ENCODE results near the gene MT1H. TPM values are rescaled to one million over a fixed set of nuclear protein-coding genes. Genes with fewer than 3 reads are reported as not detected.
A peak's percentile ranks its signal among the peaks of the same experiment; 100 is the strongest.
"Not testable (repeated sequence)": the region's sequence is repeated elsewhere in the genome, so short reads cannot be mapped to it uniquely, and the experiment has no call there.

Gene MT1H
- 10 to 100 TPM in 1 of 2 donors, 1 to 10 TPM in 1; 3.3 to 80.9 TPM for total RNA-seq
- long read RNA-seq, partial matches to known transcripts = 0 of 1 reads
- long read RNA-seq, other reads (novel, unspliced or antisense) = 1 of 1 reads

DNA sequence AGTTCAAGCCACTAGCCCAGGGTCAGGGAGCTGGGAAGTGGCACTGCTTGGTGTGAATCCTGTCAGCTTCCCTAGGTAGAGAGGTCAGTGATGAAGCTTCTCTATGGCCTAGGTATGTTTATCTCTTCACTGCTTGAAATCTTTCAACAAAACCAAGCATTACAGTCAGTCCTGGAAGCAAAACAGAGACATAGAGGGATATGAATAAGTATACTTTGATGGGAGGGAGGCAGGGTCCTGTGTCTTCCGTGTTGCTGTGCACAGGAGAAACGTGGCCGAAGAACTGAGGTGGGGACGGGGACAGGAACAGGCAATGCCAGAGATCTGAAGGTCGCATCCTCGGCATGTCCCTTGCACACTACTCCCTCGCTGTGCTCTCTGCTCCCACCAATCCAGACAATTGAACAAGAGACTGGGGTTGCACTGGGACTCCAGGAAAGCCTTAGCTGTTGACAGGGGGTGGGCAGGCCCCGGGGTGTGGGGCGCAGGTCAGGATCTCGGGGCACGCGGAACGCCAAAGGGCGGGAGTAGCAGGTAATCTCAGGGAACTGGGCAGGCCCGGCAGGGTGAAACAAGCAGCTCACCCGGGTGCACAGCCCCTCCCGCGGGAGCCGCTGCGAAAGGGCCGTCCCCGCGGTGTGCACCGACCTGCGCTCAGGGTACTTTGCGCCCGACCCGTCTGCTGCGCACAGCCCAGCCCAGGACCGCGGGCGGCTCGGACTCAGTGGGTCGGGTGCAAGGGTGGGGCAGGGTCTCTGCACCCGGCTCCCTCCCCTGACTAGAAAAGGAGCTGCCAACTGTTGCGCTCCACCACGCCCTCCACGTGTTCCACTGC, at the start of gene MT1H:
Gene MT1H, plus strand, starts transcription at position 810 of the 835 bp plus-strand sequence. CDS start 71 bp downstream, outside the sequence.
- peak; percentile 52 to 54 for DNase-seq
- intact Hi-C loops (cut with DNase I, micrococcal nuclease) = no loop called here
- ATAC-seq = peak; percentile 60

DNA sequence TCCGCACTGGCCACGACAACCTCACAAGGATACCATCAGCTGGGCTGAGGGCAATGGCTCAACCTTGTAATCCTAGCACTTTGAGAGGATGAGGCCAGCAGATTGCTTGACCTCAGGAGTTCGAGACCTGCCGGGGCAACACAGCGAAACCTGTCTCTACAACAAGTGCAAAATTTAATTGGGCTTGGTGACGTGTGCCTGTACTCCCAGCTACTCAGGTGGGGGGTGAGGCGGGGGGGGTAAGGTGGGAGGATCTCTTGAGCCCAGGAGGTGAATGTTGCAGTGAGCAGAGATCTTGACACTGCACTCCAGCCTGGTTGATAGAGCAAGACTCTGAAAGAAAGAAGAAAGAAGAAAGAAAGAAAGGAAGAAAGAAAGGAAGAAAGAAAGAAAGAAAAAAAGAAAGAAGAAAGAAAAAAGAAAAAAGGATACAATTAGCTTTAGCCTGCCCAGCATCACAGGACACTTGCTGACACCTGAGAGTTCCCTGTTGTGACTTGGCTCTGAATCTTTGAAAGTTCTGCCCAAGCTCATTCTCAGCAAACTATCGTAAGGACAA, 49.2 kb upstream of the MT1H start:
- no peak for DNase-seq
- intact Hi-C loops (cut with DNase I, micrococcal nuclease) = no loop called here
- ATAC-seq = no peak

DNA sequence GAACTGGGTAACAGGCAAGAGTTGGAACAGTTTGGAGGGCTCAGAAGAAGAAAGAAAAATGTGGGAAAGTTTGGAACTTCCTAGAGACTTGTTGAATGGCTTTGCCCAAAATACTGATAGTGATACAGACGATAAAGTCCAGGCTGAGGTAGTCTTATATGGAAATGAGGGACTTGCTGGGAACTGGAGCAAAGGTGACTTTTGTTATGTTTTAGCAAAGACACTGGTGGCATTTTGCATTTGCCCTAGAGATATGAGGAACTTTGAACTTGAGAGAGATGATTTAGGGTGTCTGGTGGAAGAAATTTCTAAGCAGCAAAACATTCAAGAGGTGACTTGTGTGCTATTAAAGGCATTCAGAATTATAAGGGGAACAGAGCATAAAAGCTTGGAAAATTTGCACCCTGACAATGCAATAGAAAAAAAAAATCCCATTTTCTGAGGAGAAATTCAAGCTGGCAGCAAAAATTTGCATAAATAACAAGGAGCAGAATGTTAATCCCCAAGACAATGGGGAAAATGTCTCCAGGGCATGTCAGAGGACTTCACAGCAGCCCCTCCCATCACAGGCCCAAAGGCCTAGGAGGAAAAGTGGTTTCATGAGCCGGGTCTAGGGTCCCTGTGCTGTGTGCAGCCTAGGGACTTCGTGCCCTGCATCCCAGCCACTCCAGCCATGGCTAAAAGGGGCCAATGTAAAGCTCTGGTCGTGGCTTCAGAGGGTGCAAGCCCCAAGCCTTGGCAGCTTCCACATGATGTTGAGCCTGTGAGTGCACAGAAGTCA, 47.8 kb upstream of the MT1H start:
- ATAC-seq; DNase-seq; intact Hi-C loops (cut with DNase I, micrococcal nuclease): not testable (repeated sequence)

DNA sequence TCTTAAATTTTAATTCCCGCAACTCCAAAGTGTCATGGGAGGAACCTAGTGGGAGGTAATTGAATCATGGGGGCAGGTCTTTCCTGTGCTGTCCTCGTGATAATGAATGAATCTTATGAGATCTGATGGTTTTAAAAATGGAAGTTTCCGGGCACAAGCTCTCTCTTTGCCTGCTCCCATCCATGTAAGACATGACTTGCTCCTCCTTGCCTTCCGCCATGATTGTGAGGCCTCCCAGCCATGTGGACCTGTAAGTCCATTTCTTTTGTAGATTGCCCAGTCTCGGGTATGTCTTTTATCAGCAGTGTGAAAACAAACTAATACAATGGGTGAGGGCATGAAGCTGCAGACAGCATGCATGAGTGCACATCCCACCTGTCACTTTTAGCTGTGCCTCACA, 46.4 kb upstream of the MT1H start:
- DNase-seq; ATAC-seq; intact Hi-C loops (cut with DNase I, micrococcal nuclease): not testable (repeated sequence)

DNA sequence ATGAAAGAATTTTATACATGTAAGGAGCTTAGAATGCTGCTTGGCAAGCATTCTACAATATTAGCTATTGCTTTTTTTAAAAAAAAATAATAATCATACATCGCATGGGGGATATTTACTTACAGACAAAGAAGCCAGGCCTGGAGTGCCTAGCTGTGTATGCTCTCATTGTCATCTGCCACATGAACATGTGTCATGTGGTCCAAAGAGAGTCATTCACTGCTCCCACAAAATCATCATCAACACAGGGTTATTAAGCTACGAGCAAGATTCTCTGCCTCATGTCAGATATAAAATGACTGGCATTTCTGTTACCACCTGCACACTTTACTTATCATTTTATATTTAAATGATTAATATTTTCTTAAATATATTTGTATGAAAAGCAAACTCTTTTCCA, 46.0 kb upstream of the MT1H start:
- ATAC-seq (no peak), DNase-seq (no peak)
- intact Hi-C loops (cut with DNase I, micrococcal nuclease) = no loop called here

DNA sequence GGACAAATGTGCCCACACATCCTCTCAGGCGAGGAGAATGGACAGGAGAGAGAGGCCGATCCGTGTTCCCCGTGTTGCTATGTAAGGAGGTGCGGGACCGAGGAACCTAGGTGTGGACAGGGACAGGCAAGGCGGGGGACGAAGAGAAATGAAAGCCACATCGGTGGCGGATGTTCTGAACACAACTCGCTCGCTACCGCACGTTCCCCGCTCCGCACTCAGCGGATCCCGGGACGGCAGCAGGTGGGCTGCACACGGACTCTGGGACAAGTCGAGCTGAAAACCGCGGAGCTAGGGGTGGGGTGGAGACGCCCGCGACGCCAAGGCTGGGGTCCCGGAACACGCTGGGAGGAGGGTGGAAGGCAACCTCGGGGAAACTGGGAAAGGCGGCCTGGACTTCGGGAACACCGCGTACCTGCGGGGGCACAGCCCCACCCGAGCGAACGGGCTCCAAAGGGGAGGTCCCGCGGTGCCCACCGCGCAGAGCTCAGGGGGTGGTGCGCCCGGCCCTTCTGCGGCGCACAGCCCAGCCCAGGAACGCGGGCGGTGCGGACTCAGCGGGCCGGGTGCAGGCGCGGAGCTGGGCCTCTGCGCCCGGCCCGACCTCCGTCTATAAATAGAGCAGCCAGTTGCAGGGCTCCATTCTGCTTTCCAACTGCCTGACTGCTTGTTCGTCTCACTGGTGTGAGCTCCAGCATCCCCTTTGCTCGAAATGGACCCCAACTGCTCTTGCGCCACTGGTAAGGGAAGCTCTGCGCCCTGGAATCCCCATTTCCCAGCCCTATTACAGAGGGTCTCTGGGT, 44.3 kb upstream of the MT1H start, which contains the start of gene MT1E:
Gene MT1E, plus strand, starts transcription at position 642 of the 803 bp plus-strand sequence. Its CDS starts 71 bp downstream, at position 713.
- ATAC-seq = peak; percentile 90
- intact Hi-C loops (cut with DNase I, micrococcal nuclease) = no loop called here
- DNase-seq = peak; percentile 77 to 82

DNA sequence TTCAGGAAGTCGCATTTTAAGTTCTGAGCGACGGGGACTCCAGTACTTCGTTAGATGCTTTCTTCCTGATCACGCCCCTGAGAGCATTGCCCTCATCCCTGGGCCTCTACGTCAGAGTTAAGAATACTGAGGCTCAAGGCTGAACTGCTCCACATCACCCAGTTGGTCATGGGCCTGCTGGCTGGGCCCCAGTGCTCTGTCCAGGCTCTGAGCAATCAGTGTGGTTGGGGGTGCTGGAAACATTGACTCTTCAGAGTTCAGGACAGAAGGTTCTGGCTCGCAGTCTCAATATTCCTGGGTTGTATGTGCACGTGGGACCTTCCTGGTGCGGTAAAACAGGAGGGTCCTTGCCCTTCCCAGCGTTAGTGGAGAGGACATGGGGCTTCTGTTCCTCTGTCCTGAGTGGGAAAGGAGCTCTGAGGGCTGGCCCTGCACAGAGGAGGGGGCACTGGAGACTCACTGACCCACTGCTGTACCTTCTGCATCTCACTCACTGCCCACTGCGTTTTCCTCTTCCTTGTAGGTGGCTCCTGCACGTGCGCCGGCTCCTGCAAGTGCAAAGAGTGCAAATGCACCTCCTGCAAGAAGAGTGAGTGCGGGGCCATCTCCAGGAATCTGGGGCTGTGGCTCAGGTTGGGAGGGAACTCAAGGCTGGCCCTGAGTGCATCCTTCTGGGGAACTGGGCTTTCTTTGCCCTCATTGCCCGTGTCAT, 43.5 kb upstream of the MT1H start:
- ATAC-seq (peak; percentile 61), DNase-seq (peak; percentile 49 to 74)
- intact Hi-C loops (cut with DNase I, micrococcal nuclease) = no loop called here

DNA sequence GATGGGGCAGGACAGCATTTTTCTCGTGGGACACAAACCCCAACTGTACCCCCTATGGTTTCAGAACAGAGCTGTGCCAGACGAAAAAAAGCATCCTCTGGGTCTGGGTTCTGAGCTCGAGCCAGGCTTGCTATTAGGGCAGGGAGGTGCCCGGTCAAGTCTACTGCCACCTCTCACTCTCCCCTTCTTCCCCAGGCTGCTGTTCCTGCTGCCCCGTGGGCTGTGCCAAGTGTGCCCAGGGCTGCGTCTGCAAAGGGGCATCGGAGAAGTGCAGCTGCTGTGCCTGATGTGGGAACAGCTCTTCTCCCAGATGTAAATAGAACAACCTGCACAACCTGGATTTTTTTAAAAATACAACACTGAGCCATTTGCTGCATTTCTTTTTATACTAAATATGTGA, 42.9 kb upstream of the MT1H start:
- intact Hi-C loops (cut with DNase I, micrococcal nuclease) = no loop called here
- ATAC-seq (peak; percentile 17), DNase-seq (no peak)

DNA sequence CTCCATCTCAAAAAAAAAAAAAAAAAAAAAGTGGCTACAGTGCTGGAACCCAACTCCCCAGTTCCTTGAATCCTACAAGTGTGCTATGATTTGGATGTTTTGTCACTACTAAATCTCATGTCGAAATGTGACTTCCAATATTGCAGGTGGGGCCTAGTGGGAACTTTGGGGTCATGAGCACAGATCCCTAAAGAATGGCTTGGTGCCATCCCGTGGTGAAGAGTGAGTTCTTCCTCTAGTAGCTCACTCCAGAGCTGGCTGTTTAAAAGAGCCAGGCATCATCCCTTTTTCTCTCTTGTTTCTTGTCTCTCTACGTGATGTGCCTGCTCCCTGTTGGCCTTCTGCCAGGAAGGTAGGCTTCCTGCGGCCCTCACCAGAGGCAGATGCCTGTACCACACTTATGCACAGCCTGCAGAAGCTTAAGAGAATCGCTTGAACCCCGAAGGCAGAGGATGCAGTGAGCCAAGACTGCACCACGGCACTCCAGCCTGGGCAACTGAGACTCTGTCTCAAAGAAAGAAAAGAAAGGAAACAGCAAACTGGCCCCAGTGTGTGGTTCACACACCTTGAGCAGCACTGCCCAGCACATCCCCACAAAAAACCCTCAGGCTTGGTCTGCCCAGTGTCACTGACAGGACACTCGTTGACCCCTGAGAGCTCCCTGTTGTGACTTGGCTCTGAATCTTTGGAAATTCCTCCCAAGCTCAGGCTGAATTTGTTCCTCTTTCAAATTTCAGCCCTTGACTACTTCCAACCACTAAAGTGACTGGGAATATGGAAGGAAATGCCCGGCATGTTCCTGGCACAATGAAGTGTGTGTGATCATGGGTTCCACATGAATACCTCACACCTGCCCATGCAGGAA, 40.9 kb upstream of the MT1H start:
- DNase-seq (no peak), ATAC-seq (no peak)
- intact Hi-C loops (cut with DNase I, micrococcal nuclease) = no loop called here

DNA sequence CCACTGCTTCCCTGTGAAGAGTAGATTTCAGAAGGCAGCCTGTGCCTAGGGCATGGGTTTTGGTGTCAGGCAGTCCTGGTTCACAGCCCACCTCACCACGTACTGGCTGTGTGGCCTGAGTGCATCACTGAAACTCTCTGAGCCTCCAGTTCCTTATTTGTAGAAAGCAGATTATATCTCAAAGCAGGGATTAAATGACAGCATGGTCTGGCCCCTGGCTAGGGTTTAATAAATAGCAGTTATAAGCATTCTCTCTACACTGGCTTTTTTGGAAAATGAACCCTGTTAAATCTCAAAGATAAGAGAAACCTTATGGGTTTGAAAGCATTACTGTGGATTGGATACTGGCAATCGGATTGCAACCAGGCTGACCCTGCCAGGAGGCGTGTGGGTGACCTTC, 40.1 kb upstream of the MT1H start:
- intact Hi-C loops (cut with DNase I, micrococcal nuclease) = no loop called here
- ATAC-seq = no peak
- no peak for DNase-seq

DNA sequence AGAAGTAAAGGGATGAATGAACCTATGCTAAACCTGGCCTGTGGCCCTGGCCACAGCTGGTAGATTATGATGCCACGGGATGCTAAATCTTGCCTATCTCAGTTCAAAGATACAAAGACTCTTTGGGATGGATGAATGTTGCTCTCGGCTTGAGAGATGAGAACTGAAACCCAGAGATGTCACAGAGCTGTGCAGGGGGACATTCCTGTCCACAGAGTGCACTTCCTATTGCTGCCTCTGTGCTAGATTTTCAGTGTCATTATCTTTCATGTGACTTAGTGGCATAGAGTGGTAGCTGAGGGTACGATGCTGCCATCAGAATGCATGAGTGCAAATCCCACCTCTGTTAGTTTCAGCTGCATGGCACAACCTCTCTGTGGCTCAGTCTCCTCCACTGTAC, 39.5 kb upstream of the MT1H start:
- DNase-seq (no peak), ATAC-seq (no peak)
- intact Hi-C loops (cut with DNase I, micrococcal nuclease) = no loop called here

DNA sequence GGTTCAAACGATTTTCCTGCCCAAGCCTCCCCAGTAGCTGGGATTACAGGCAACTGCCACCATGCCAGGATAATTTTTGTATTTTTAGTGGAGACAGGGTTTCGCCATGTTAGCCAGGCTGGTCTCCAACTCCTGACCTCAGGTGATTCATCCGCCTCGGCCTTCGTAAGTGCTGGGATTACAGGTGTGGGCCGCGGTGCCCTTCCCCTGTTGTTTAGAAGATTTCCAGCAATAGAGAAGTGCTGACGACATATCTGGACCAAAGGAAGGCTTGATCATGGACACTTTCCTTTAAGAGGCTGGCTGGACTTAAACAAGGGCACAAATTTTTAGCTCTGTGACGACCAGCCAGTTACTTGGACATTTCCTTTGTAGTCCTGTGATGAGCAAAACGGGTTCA, 38.4 kb upstream of the MT1H start:
- ATAC-seq = no peak
- no peak for DNase-seq
- intact Hi-C loops (cut with DNase I, micrococcal nuclease) = no loop called here

DNA sequence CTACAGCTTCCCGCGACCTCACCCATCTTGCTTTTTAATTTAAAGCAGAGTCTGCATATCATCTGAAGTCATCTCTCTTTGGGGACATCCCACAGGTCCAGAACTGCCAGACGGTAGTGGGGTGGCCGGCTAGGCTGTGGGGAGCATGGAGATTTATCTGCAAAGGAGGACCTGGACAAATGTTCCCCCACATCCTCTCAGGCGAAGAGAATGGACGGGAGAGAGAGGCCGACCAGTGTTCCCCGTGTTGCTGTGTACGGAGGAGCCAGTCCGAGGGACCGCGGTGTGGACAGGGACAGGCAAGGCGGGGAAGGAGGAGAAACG, 37.8 kb upstream of the MT1H start:
- no peak for ATAC-seq

DNA sequence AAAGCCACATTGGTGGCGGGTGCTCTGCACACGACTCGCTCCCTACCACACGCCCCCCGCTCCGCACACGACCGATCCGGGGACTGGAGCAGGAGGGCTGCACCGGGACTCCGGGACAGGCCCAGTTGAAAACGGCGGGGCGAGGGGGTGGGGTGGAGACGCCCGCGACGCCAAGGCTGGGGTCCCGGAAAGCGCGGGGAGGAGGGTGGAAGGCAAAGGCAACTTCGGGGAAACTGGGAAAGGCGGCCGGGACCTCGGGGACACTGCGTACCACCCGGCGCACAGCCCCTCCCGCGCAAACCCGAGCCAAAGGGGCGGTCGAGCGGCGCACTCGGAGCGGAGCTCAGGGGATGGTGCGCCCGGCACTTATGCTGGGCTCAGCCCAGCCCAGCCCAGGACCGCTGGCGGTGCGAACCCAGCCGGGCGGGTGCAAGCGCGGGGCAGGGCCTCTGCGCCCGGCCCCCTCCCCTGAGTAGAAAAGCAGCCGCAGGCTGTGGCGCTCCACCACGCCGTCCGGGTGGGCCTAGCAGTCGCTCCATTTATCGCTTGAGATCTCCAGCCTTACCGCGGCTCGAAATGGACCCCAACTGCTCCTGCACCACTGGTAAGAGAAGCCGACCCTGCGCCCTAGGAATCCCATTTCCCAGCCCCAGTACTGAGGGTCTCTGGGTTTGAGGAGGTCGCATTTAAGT, 37.3 kb upstream of the MT1H start, which contains the start of gene MT1M:
Gene MT1M, plus strand, starts transcription at position 504 of the 692 bp plus-strand sequence. Its CDS starts 73 bp downstream, at position 577.
- intact Hi-C loops (cut with DNase I, micrococcal nuclease) = no loop called here
- ATAC-seq (peak; percentile 90), DNase-seq (peak in 1 of 2 donors; percentile 60)

More for the DNA sequence above, 37.8 kb upstream of the MT1H start:
- intact Hi-C loops (cut with DNase I, micrococcal nuclease) = no loop called here
- no peak for DNase-seq

DNA sequence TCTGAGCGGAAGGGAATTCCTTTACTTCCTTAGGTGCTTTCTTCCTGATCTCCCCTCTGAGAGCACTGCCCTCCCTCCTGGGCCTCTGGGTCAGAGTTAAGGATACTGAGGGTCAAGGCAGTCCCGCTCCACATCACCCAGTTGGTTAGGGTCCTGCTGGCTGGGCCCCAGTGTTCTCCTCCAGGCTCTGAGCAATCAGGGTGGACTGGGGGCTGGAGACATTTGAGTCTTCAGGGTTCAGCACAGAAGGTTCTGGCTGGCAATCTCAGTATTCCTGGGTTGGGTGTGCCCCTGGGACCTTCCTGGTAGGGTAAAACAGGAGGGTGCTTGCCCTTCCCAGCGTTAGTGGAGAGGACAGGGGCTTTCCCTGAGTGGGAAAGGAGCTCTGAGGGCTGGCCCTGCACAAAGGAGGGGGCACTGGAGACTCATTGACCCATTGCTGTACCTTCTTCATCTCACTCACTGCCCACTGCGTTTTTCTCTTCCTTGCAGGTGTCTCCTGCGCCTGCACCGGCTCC, 36.7 kb upstream of the MT1H start:
- intact Hi-C loops (cut with DNase I, micrococcal nuclease) = no loop called here
- ATAC-seq (peak; percentile 65), DNase-seq (no peak)

DNA sequence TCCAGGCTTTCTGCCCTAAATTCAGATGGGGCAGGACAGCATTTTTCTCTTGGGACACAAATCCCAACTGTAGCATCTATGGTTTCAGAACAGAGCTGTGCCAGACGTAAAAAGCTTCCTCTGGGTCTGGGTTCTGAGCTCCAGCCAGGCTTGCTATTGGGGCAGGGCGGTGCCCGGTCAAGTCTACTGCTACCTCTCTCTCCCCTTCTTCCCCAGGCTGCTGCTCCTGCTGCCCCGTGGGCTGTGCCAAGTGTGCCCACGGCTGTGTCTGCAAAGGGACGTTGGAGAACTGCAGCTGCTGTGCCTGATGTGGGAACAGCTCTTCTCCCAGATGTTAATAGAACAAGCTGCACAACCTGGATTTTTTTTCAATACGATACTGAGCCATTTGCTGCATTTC, 36.1 kb upstream of the MT1H start:
- ATAC-seq (no peak), DNase-seq (no peak)
- intact Hi-C loops (cut with DNase I, micrococcal nuclease) = no loop called here
